B cell (primary cell): Measurements from ENCODE around the gene HAGH. TPM values are rescaled to one million over a fixed set of nuclear protein-coding genes. Genes with fewer than 3 reads are reported as not detected.
A peak's percentile ranks its signal among the peaks of the same experiment; 100 is the strongest.

Source experiments
- ATAC-seq: fragments of 200-7000 bp; cut with Tn5 transposase; one replicate; pipeline ENCODE4 v1.10.0; 2021; ENCODE audit warnings: low read depth, mild to moderate bottlenecking, moderate number of reproducible peaks, moderate library complexity
- CTCF ChIA-PET: fragments of 350-600 bp; sonication (Branson Sonifier 250); formaldehyde crosslinking; loops from one replicate; lab custom pipeline; 2021; ENCODE audit warnings: antibody characterized with exemption, inconsistent platforms; lab: Charles Lee
- POLR2A ChIA-PET: fragments of 350-600 bp; sonication (Branson Sonifier 250); formaldehyde crosslinking; loops from one replicate; lab custom pipeline; 2021; ENCODE audit warnings: antibody characterized with exemption; lab: Charles Lee
- DNase-seq: peaks from one replicate; pipeline ENCODE4 v3.0.0; 2013
- H2AFZ ChIP-seq: 2 replicates; pipeline ENCODE4 v1.6.1; 2012; ENCODE audit warnings: mild to moderate bottlenecking, low read depth, low read length; ENCODE audit not compliant: insufficient read depth, poor library complexity, severe bottlenecking
- H3K27ac ChIP-seq, 2 donors: 1 replicate in 1 of 2; 2 replicates in 1 of 2; pipeline ENCODE4 v1.5.1; 2012 to 2013; ENCODE audit warnings: low read length in 2 of 2, mild to moderate bottlenecking in 2 of 2, moderate library complexity in 1 of 2
- H3K27me3 ChIP-seq, 4 experiments: fragments of 200-600 bp in 1 of 4; sonication (generic) in 1 of 4; replicated peaks in 1 of 4; 1 replicate in 2 of 4; 2 replicates in 2 of 4; pipeline versions ENCODE4 v1.6.1 to v1.7.0; 2013 to 2016; ENCODE audit warnings: low read length in 3 of 4, mild to moderate bottlenecking in 2 of 4, mixed read lengths in 1 of 4, moderate library complexity in 1 of 4; ENCODE audit not compliant: insufficient read depth in 4 of 4, control insufficient read depth in 3 of 4; ENCODE audit errors: control extremely low read depth in 1 of 4
- H3K36me3 ChIP-seq, 2 experiments: replicated peaks in 1 of 2; 1 replicate in 1 of 2; 2 replicates in 1 of 2; pipeline versions ENCODE4 v1.6.1 to v1.7.1; 2013; ENCODE audit warnings: low read length in 1 of 2; ENCODE audit not compliant: insufficient read depth in 2 of 2, control insufficient read depth in 1 of 2; ENCODE audit errors: control extremely low read depth in 1 of 2, extremely low read depth in 1 of 2
- H3K4me1 ChIP-seq, 2 donors: fragments of 200-600 bp in 1 of 2; sonication (generic) in 1 of 2; 1 replicate in 1 of 2; 2 replicates in 1 of 2; pipeline versions ENCODE4 v1.5.1 to v1.6.1; 2013 to 2017; ENCODE audit warnings: low read length in 2 of 2; ENCODE audit not compliant: control insufficient read depth in 2 of 2, insufficient read depth in 2 of 2
- H3K4me2 ChIP-seq: replicated peaks from 2 replicates; pipeline ENCODE3; 2012; ENCODE audit warnings: mild to moderate bottlenecking, low read depth, low read length; ENCODE audit not compliant: poor library complexity, severe bottlenecking
- H3K4me3 ChIP-seq, 5 experiments: fragments of 200-600 bp in 1 of 5; sonication (generic) in 1 of 5; 1 replicate in 3 of 5; 2 replicates in 2 of 5; pipeline versions ENCODE4 v1.5.1 to v1.7.0; 2011 to 2016; ENCODE audit warnings: low read length in 4 of 5, mild to moderate bottlenecking in 4 of 5, low read depth in 2 of 5, control low read depth in 1 of 5, moderate library complexity in 1 of 5; ENCODE audit not compliant: insufficient read depth in 1 of 5; ENCODE audit errors: control extremely low read depth in 1 of 5, extremely low read depth in 1 of 5
- H3K79me2 ChIP-seq: fragments of 200-600 bp; sonication (generic); one replicate; pipeline ENCODE4 v1.6.0; 2016; ENCODE audit warnings: low read length; ENCODE audit not compliant: control insufficient read depth, insufficient read depth
- H3K9ac ChIP-seq: fragments of 200-600 bp; sonication (generic); 2 replicates; pipeline ENCODE4 v1.6.1; 2017; ENCODE audit warnings: mild to moderate bottlenecking, low read length, moderate library complexity
- H3K9me3 ChIP-seq, 3 donors: one replicate each; pipeline versions ENCODE4 v1.6.1 to v1.7.1; 2013; ENCODE audit warnings: low read length in 2 of 3; ENCODE audit not compliant: control insufficient read depth in 2 of 3, insufficient read depth in 1 of 3; ENCODE audit errors: control extremely low read depth in 1 of 3
- H4K20me1 ChIP-seq: 2 replicates; pipeline ENCODE4 v1.6.0; 2012; ENCODE audit warnings: mild to moderate bottlenecking, low read length; ENCODE audit not compliant: insufficient read depth, control insufficient read depth, poor library complexity, severe bottlenecking
- H3K27ac Mint-ChIP-seq: one replicate; pipeline ENCODE4 v1.8.0; 2021; ENCODE audit warnings: mixed read lengths
- H3K27me3 Mint-ChIP-seq: one replicate; pipeline ENCODE4 v1.8.0; 2021; ENCODE audit warnings: mixed read lengths
- H3K4me1 Mint-ChIP-seq: one replicate; pipeline ENCODE4 v1.8.0; 2021; ENCODE audit warnings: mixed read lengths
- H3K4me3 Mint-ChIP-seq: one replicate; pipeline ENCODE4 v1.8.0; 2021; ENCODE audit warnings: mixed read lengths
- H3K9me3 Mint-ChIP-seq: one replicate; pipeline ENCODE4 v1.8.0; 2022; ENCODE audit warnings: mixed read lengths; ENCODE audit not compliant: insufficient read depth
- CTCF ChIP-seq: fragments of 200-600 bp; IDR thresholded peaks from one replicate; pipeline ENCODE4 v1.8.0; 2022; ENCODE audit warnings: antibody characterized with exemption, mild to moderate bottlenecking
- EZH2 ChIP-seq: IDR thresholded peaks from 2 replicates; pipeline ENCODE4 v1.6.1; 2012; ENCODE audit warnings: borderline replicate concordance, low read depth, mild to moderate bottlenecking, moderate library complexity, low read length; ENCODE audit not compliant: insufficient read depth, poor library complexity, severe bottlenecking
- WGBS: methylation state at CpG from one replicate; pipeline ENCODE4 v1.1.5; 2013; ENCODE audit warnings: missing lambda C conversion rate; ENCODE audit not compliant: insufficient coverage; 5-methylcytosine and 5-hydroxymethylcytosine counted together
- intact Hi-C: fragments of 100-400 bp; cut with micrococcal nuclease; formaldehyde crosslinking; loops from one replicate; pipeline ENCODE4 v1.10.0; 2022
- polyA plus RNA-seq: library from polyadenylated mRNA; depleted of rRNA; stranded (reverse); fragments of >200 nt; gene quantifications from 2 replicates; pipeline ENCODE4 v1.2.3, GENCODE V29; 2012
- total RNA-seq, 2 donors: library from RNA; stranded (reverse); fragments of 120-200 nt in 1 of 2; gene quantifications; 1 replicate in 1 of 2; 2 replicates in 1 of 2; pipeline versions ENCODE4 v1.2.3 to v1.2.4, GENCODE V29; 2013 to 2022

Gene HAGH
- total and polyA plus RNA-seq, 2 donors (not counting 1 experiment from before 2014, with no cell fraction given) = 50.6 to 74.2 TPM

GRCh38 chr16:1777375-1778199, 49.0 kb downstream of the HAGH start:
- Histone ChIP-seq H3K4me1 (peaks cover 21 to 37% of the 10 kb centered on the region in 2 donors), H3K79me2 (peaks cover 53% of the 10 kb centered on the region), H2AFZ (no peak overlapping the region), H3K9me3 (no peaks in the 10 kb centered on the region), H3K27ac (no peak overlapping the region), H3K27me3 (no peaks in the 10 kb centered on the region), H3K4me3 (no peak overlapping the region), H3K36me3 (peaks cover 0 to 29% of the 10 kb centered on the region in 2 experiments), H3K9ac (no peak overlapping the region), H3K4me2 (no peak overlapping the region), H4K20me1 (peaks cover 73% of the 10 kb centered on the region)
- DNase-seq = no peak
- Mint-ChIP-seq H3K4me1 (peaks cover 26% of the 10 kb centered on the region), H3K27me3 (no peaks in the 10 kb centered on the region), H3K27ac (no peak overlapping the region), H3K9me3 (no peaks in the 10 kb centered on the region), H3K4me3 (no peak overlapping the region)
- ATAC-seq = no peak
- ChIA-PET CTCF (no interaction called here), POLR2A (no interaction called here)
- intact Hi-C loops = no loop called here
- 82% methylated on average over 36 of the region's 36 CpGs for WGBS
- no peak for TF ChIP-seq EZH2
- no peak for TF ChIP-seq CTCF

- H3K79me2 ChIP-seq = peaks cover 55% of the 10 kb centered on the region
- peak overlapping the region; percentile 32 for H3K27ac Mint-ChIP-seq
These were observed 49.6 kb downstream of the HAGH start for GRCh38 chr16:1776991-1777374.

More at GRCh38 chr16:1776991-1777374, 49.6 kb downstream of the HAGH start:
- no peak overlapping the region for H3K4me3 ChIP-seq
- no peaks in the 10 kb centered on the region for H3K27me3 Mint-ChIP-seq
- no peak overlapping the region for H3K4me2 ChIP-seq
- H3K4me3 Mint-ChIP-seq = no peak overlapping the region
- H3K4me1 ChIP-seq = peaks cover 24 to 42% of the 10 kb centered on the region in 2 donors
- TF ChIP-seq CTCF (no peak), EZH2 (no peak)
- DNase-seq (no peak), ATAC-seq (no peak)
- CTCF ChIA-PET = interaction anchor here (0.6 kb wide), 1 partner anchor 76 kb away, joined by 3 read pairs; no protein-coding TSS in a partner anchor
- intact Hi-C loops = no loop called here
- H3K9me3 Mint-ChIP-seq = no peaks in the 10 kb centered on the region
- POLR2A ChIA-PET = no interaction called here
- H3K4me1 Mint-ChIP-seq = peaks cover 30% of the 10 kb centered on the region
- H4K20me1 ChIP-seq = peaks cover 79% of the 10 kb centered on the region
- peaks cover 0 to 29% of the 10 kb centered on the region in 2 experiments for H3K36me3 ChIP-seq
- no peaks in the 10 kb centered on the region for H3K9me3 ChIP-seq
- H3K9ac ChIP-seq = no peak overlapping the region
- WGBS = 97% methylated on average over 22 of the region's 22 CpGs
- no peaks in the 10 kb centered on the region for H3K27me3 ChIP-seq
- no peak overlapping the region for H3K27ac ChIP-seq
- no peak overlapping the region for H2AFZ ChIP-seq
